Measurements from ENCODE around the gene EML5.

- no peak for TF ChIP-seq POLR2A (IDR thresholded peaks at IDR 0.05)
- no peak for TF ChIP-seq CTCF (IDR thresholded peaks at IDR 0.05)
- no peak for TF ChIP-seq POLR2AphosphoS5 (IDR thresholded peaks at IDR 0.05)
- TF ChIP-seq EP300 (IDR thresholded peaks at IDR 0.05): no peak
These were observed 188.5 kb downstream of the EML5 start for GRCh38 chr14:88604212-88604611.
